Glutamatergic neuron (in vitro differentiated cells): ENCODE measurements around the gene ZC3H12C. TPM values are rescaled to one million over a fixed set of nuclear protein-coding genes. Genes with fewer than 3 reads are reported as not detected.

Experiments used
- DNase-seq: peaks from one replicate; pipeline ENCODE4 v3.0.0; 2022
- H3K27ac Mint-ChIP-seq: one replicate; pipeline ENCODE4 v1.8.0; 2020; ENCODE audit warnings: mild to moderate bottlenecking, mixed read lengths, inconsistent platforms; ENCODE audit not compliant: unreplicated experiment
- H3K27me3 Mint-ChIP-seq: one replicate; pipeline ENCODE4 v1.8.0; 2020; ENCODE audit warnings: mild to moderate bottlenecking, moderate library complexity, mixed read lengths, inconsistent platforms; ENCODE audit not compliant: unreplicated experiment
- H3K36me3 Mint-ChIP-seq: one replicate; pipeline ENCODE4 v1.8.0; 2020; ENCODE audit warnings: mild to moderate bottlenecking, mixed read lengths, inconsistent platforms; ENCODE audit not compliant: unreplicated experiment
- H3K4me1 Mint-ChIP-seq: one replicate; pipeline ENCODE4 v1.8.0; 2020; ENCODE audit warnings: mild to moderate bottlenecking, low read depth, mixed read lengths, inconsistent platforms; ENCODE audit not compliant: unreplicated experiment
- H3K4me3 Mint-ChIP-seq: one replicate; pipeline ENCODE4 v1.8.0; 2020; ENCODE audit warnings: mild to moderate bottlenecking, mixed read lengths, inconsistent platforms; ENCODE audit not compliant: unreplicated experiment
- H3K9me3 Mint-ChIP-seq: one replicate; pipeline ENCODE4 v1.8.0; 2020; ENCODE audit warnings: mild to moderate bottlenecking, moderate library complexity, mixed read lengths, inconsistent platforms; ENCODE audit not compliant: unreplicated experiment
- CTCF ChIP-seq: fragments of 200-600 bp; sonication (generic); IDR thresholded peaks from one replicate; pipeline ENCODE4 v1.5.0; 2021; ENCODE audit not compliant: partially characterized antibody, unreplicated experiment
- total RNA-seq: library from RNA; stranded (reverse); fragmentation: NEBNext Ultra II Directional; extraction: Animal tissue kit (Norgen Biotek cat#: 25700); gene quantifications from one replicate; pipeline ENCODE4 v1.2.1, GENCODE V29; 2021; ENCODE audit not compliant: unreplicated experiment

ZC3H12C gene
- total RNA-seq, 1 donor from 2014 or later, result 60.6 TPM

GRCh38 chr11:110096496-110096895, 3.3 kb downstream of the ZC3H12C start:
- Mint-ChIP-seq H3K4me1 (peaks cover 14% of the 10 kb centered on the region), H3K9me3 (peaks cover 9% of the 10 kb centered on the region), H3K4me3 (no peak overlapping the region), H3K36me3 (peaks cover 4% of the 10 kb centered on the region), H3K27ac (no peak overlapping the region), H3K27me3 (peaks cover 9% of the 10 kb centered on the region)
- no peak for DNase-seq
- TF ChIP-seq CTCF, result no peak

GRCh38 chr11:110097459-110098012, 4.3 kb downstream of the ZC3H12C start:
- Mint-ChIP-seq H3K27me3 (peaks cover 4% of the 10 kb centered on the region), H3K27ac (no peak overlapping the region), H3K4me1 (peaks cover 8% of the 10 kb centered on the region), H3K36me3 (peaks cover 4% of the 10 kb centered on the region), H3K9me3 (peaks cover 3% of the 10 kb centered on the region), H3K4me3 (no peak overlapping the region)
- TF ChIP-seq CTCF, result no peak
- no peak for DNase-seq

GRCh38 chr11:110098645-110099044, 5.5 kb downstream of the ZC3H12C start:
- Mint-ChIP-seq H3K27ac (no peak overlapping the region), H3K27me3 (peaks cover 4% of the 10 kb centered on the region), H3K9me3 (peaks cover 3% of the 10 kb centered on the region), H3K36me3 (peaks cover 4% of the 10 kb centered on the region), H3K4me1 (peaks cover 8% of the 10 kb centered on the region), H3K4me3 (no peak overlapping the region)
- no peak for DNase-seq
- TF ChIP-seq CTCF, result no peak

- TF ChIP-seq CTCF, result no peak
- no peak for DNase-seq
- Mint-ChIP-seq H3K27me3 (no peaks in the 10 kb centered on the region), H3K4me3 (no peak overlapping the region), H3K36me3 (peaks cover 4% of the 10 kb centered on the region), H3K9me3 (no peaks in the 10 kb centered on the region), H3K27ac (no peak overlapping the region), H3K4me1 (peaks cover 4% of the 10 kb centered on the region)
These were observed 7.5 kb downstream of the ZC3H12C start for GRCh38 chr11:110100476-110101240.

GRCh38 chr11:110106713-110107274, 13.6 kb downstream of the ZC3H12C start:
- Mint-ChIP-seq H3K4me3 (no peak overlapping the region), H3K27me3 (peaks cover 2% of the 10 kb centered on the region), H3K36me3 (peaks cover 13% of the 10 kb centered on the region), H3K9me3 (no peaks in the 10 kb centered on the region), H3K27ac (no peak overlapping the region), H3K4me1 (no peaks in the 10 kb centered on the region)
- DNase-seq, result no peak
- no peak for TF ChIP-seq CTCF
